ENCODE results near the gene C10orf53.

Gene C10orf53

GRCh38 chr10:49737474-49738201, 58.2 kb downstream of the C10orf53 start:
- no peak for DNase-seq (ENCODE audit: low read depth, low spot score)

DNA sequence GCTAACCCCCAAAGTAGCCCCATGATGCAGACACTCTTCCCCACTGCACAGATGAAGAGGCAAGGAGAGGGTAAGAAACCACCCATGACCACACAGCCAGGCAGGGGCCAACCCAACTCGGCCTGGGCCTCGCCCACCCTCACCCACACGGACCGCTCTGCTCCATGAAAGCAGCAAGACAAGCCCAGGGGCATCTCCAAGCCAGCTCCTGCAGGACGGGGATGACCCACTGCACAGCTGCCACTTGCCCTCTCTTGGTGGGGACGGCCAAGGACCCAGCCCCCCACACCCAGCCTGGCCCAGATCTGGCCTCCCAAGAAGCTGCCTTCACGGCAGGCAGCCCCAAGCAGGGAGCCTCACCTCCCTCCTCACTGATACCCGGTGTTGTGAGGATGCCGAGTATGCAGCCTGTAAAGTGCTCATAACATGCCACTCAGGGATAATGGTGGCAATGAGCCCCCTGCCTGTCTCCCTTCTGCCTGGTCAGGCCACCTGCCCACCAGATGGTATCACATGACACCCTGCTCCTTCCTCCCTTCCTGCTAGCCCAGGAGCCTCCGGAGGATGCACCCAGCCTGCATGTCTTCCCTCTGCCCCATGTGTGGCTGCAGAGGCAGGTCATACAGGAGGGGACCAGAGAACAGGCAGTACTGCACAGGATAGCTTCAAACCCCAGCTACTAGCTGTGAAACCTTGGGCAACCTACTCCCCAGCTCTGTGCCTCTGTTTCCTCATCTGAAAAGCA, 59.3 kb downstream of the C10orf53 start:
- no peak for DNase-seq (ENCODE audit: low read depth, low spot score)

- no peak for DNase-seq (ENCODE audit: low read depth, low spot score)
Measured at GRCh38 chr10:49739426-49739825, 60.0 kb downstream of the C10orf53 start.

DNA sequence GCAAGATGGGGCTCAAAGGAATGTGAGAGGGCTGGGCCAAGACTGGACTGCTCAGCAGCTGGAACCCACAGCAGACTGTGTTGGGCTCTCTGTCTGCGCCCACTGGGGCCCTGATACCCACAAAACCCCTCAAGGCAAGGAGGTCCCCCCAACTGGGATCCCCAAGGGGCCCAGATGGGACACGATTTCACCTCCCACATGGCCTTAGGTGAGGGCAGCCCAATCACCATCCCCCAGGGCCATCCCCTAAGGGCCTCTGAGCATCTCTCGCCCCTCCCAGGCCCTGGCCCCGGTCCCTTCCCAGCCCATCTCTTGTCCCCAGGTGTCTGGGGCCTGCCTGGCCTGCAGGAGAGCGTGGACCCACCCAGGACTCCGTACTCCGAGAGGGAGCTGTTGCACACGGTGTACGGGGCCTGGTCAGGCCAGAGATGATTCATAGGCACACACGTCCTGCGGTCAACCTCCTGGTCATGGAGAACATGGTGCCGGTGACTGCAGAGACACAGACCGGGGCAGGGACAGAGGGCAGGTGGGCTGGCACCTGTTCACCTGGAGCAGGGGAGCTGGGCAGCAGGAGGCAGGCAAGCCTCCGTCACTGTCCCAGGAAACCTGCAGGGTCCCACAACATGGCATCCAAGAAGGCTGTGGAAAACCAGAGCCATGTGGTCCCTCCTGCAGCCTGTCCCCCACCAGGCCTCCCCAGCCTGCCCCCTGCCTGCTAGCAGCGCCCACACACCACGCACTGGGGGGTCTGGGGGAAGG, 61.1 kb downstream of the C10orf53 start:
- no peak for DNase-seq (ENCODE audit: low read depth, low spot score)

DNA sequence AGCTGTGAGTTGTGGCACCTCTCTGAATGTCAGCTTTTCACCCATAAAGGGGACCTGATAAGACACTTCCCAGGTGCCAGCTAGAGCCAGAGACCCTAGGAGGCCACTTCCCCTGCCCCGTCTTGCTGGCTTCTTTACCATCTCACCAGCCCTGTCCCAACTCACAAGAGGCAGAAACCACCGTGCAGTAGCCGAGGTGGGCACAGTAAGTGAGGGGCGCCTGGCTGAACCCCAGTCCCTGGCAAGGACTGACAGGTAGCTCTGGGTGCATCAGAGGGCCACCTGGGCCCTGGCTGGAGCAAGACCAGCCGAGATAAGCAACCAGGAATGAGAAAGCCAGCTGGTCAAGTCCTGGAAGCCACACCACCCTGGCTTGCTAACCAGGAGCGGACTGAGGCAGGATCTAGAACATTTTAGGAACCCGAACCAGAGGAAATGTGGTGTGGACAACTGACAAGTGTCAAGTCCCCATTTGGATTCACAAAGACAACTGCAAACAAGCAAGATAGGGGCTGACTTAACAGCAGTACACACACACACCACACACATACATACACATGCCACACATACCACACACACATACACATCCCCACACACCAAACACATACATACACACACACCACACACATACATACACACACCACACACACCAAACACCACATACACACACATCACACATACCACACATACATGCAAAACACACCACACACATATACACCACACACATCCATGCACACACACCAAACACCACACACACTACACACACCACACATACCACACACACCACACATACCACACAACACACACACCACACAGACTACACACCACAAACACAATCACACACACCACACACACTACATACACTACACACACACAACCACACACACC, 61.9 kb downstream of the C10orf53 start:
- no peak for DNase-seq (ENCODE audit: low read depth, low spot score)

GRCh38 chr10:49742683-49743463, 63.4 kb downstream of the C10orf53 start:
- no peak for DNase-seq (ENCODE audit: low read depth, low spot score)

DNA sequence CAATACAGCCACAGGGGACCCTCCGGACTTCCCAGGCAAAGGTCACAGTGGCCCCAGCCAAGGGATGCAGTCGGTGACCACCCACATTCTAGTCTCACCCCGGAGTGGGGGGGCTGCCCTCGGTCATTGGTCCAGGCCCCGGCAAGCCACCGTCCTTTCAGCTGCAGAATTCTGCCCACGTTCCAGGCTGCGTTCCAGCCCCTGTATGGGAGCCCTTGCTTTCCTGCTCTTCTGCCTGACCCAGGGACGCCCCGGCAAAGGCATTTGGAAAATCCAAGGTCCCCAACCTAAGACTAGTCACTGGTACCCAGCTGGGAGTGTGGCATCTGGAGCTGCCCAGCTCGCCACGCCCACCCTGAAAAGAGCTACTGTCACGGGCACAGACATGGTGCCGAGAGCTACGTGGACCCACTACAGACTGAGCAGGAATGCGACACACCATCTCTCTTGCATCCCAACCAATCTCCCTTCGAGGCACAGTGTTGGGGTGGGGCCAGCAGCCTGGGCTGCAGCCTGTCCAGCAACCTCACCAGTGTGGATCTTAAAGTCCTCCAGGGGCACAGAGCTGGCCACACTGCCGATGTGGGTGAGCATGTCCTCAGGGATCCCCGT, 64.1 kb downstream of the C10orf53 start:
- DNase-seq (ENCODE audit: low read depth, low spot score) = no peak

- no peak for DNase-seq (ENCODE audit: low read depth, low spot score)
Measured at GRCh38 chr10:49744091-49744685, 64.7 kb downstream of the C10orf53 start.

DNA sequence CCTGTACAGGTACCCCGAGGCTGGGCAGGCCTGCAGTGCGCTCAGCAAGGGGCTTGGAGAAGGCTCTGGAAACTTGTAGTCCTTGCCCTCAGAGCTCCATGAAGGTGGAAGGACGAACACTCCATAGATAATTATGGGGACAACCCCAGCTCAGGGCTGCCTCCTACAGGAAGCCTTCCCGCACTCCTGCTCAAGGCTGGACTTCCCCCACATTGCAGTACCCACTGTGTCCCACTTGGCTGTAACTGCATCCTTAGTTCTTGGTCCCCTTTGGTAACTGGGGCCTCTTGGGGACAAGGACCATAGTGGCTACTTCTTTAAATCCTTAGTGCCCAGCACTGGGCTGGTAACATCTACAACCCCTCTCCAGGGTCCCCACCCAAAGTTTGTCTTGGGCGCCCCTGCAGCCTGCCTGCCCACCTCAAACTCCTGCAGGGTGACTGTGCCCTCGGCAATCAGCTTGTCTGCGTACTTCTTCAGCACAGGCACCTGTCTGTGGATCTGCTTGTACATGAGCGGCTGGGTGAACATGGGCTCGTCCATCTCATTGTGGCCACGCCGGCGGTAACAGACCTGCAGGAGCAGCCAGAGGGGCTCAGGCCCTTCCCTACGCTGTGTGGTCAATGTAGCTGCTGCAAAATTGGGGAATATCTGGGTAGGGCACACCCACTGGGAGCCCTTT, 65.6 kb downstream of the C10orf53 start:
- DNase-seq (ENCODE audit: low read depth, low spot score) = no peak

GRCh38 chr10:49745756-49746155, 66.3 kb downstream of the C10orf53 start:
- DNase-seq (ENCODE audit: low read depth, low spot score) = no peak

- DNase-seq (ENCODE audit: low read depth, low spot score) = no peak
Measured at GRCh38 chr10:49746626-49747302, 67.3 kb downstream of the C10orf53 start.
